NCI-H2196 treated with DMSO at 0.1 percent for 48 hours (cell line): ENCODE measurements around the gene MFGE8.

ENCODE experiments used
- DNase-seq: peaks from one replicate; lab custom pipeline; 2025; ENCODE audit not compliant: unreplicated experiment; lab: John Stamatoyannopoulos, UW

MFGE8 gene

GRCh38 chr15:88900309-88900981 is 12.7 kb downstream of the MFGE8 start:
- DNase-seq = no peak

- DNase-seq = no peak
These were observed 13.9 kb downstream of the MFGE8 start for GRCh38 chr15:88899251-88899650.

- DNase-seq = no peak
These were observed 14.4 kb downstream of the MFGE8 start for GRCh38 chr15:88898736-88899135.

- peak; percentile 49 for DNase-seq
These were observed 15.6 kb downstream of the MFGE8 start for GRCh38 chr15:88897456-88898194.

- DNase-seq = no peak
These were observed 16.1 kb downstream of the MFGE8 start for GRCh38 chr15:88897142-88897455.

- DNase-seq = no peak
These were observed 16.7 kb downstream of the MFGE8 start for GRCh38 chr15:88896333-88897033.

- no peak for DNase-seq
These were observed 18.1 kb downstream of the MFGE8 start, which contains the start of gene HAPLN3 for GRCh38 chr15:88894819-88895767. HAPLN3 (minus strand) TSS chr15:88895544; CDS start chr15:88887298, 8,246 bp downstream.

GRCh38 chr15:88894348-88894818 is 18.8 kb downstream of the MFGE8 start:
- no peak for DNase-seq

GRCh38 chr15:88891540-88892254 is 21.5 kb downstream of the MFGE8 start:
- no peak for DNase-seq

GRCh38 chr15:88890495-88890894 is 22.7 kb downstream of the MFGE8 start:
- no peak for DNase-seq

GRCh38 chr15:88888719-88889118 is 24.5 kb downstream of the MFGE8 start:
- DNase-seq = no peak

- no peak for DNase-seq
These were observed 26.1 kb downstream of the MFGE8 start for GRCh38 chr15:88887068-88887580.

GRCh38 chr15:88882785-88883184 is 30.4 kb downstream of the MFGE8 start:
- no peak for DNase-seq

- DNase-seq = no peak
These were observed 31.4 kb downstream of the MFGE8 start for GRCh38 chr15:88881775-88882174.

- DNase-seq = no peak
These were observed 32.0 kb downstream of the MFGE8 start for GRCh38 chr15:88880944-88881740.

GRCh38 chr15:88878720-88879184 is 34.4 kb downstream of the MFGE8 start:
- DNase-seq = peak; percentile 5

- DNase-seq = no peak
These were observed 35.3 kb downstream of the MFGE8 start for GRCh38 chr15:88877906-88878305.

- no peak for DNase-seq
These were observed 35.8 kb downstream of the MFGE8 start for GRCh38 chr15:88877415-88877814.

- DNase-seq = no peak
These were observed 36.6 kb downstream of the MFGE8 start for GRCh38 chr15:88876573-88876972.
